Measurements from ENCODE around the gene RERE.
"Not testable (repeated sequence)": the region's sequence is repeated elsewhere in the genome, so short reads cannot be mapped to it uniquely, and the experiment has no call there.

RERE gene

GRCh38 chr1:8597455-8597854, 220.0 kb downstream of the RERE start:
- no peaks in the 10 kb centered on the region for H3K36me3 ChIP-seq (ENCODE audit: control insufficient read depth, insufficient read depth, low read length)
- no peak overlapping the region for H3K4me3 ChIP-seq (ENCODE audit: low read depth, low read length)
- H3K9ac ChIP-seq (ENCODE audit: low read depth, low read length) = no peak overlapping the region
- H3K4me1 ChIP-seq (ENCODE audit: control insufficient read depth, insufficient read depth, low read length) = no peaks in the 10 kb centered on the region
- no peaks in the 10 kb centered on the region for H3K27me3 ChIP-seq (ENCODE audit: control insufficient read depth, insufficient read depth, low read length)
- H3K9me3 ChIP-seq (ENCODE audit: control insufficient read depth, insufficient read depth, low read length) = no peaks in the 10 kb centered on the region

GRCh38 chr1:8595941-8596340, 221.5 kb downstream of the RERE start:
- Histone ChIP-seq H3K36me3 (ENCODE audit: control insufficient read depth, insufficient read depth, low read length) (no peaks in the 10 kb centered on the region), H3K9me3 (ENCODE audit: control insufficient read depth, insufficient read depth, low read length) (no peaks in the 10 kb centered on the region), H3K4me3 (ENCODE audit: low read depth, low read length) (no peak overlapping the region), H3K27me3 (ENCODE audit: control insufficient read depth, insufficient read depth, low read length) (no peaks in the 10 kb centered on the region), H3K4me1 (ENCODE audit: control insufficient read depth, insufficient read depth, low read length) (no peaks in the 10 kb centered on the region), H3K9ac (ENCODE audit: low read depth, low read length) (no peak overlapping the region)

GRCh38 chr1:8595332-8595731, 222.1 kb downstream of the RERE start:
- H3K9me3 ChIP-seq (ENCODE audit: control insufficient read depth, insufficient read depth, low read length) = no peaks in the 10 kb centered on the region
- H3K36me3 ChIP-seq (ENCODE audit: control insufficient read depth, insufficient read depth, low read length) = no peaks in the 10 kb centered on the region
- no peaks in the 10 kb centered on the region for H3K27me3 ChIP-seq (ENCODE audit: control insufficient read depth, insufficient read depth, low read length)
- no peak overlapping the region for H3K9ac ChIP-seq (ENCODE audit: low read depth, low read length)
- H3K4me3 ChIP-seq (ENCODE audit: low read depth, low read length) = no peak overlapping the region
- H3K4me1 ChIP-seq (ENCODE audit: control insufficient read depth, insufficient read depth, low read length) = no peaks in the 10 kb centered on the region

GRCh38 chr1:8593292-8593691, 224.1 kb downstream of the RERE start:
- not testable (repeated sequence) for H3K9me3 ChIP-seq (ENCODE audit: control insufficient read depth, insufficient read depth, low read length); H3K4me3 ChIP-seq (ENCODE audit: low read depth, low read length); H3K4me1 ChIP-seq (ENCODE audit: control insufficient read depth, insufficient read depth, low read length); H3K27me3 ChIP-seq (ENCODE audit: control insufficient read depth, insufficient read depth, low read length); H3K36me3 ChIP-seq (ENCODE audit: control insufficient read depth, insufficient read depth, low read length); H3K9ac ChIP-seq (ENCODE audit: low read depth, low read length)

- Histone ChIP-seq H3K36me3 (ENCODE audit: control insufficient read depth, insufficient read depth, low read length) (no peaks in the 10 kb centered on the region), H3K4me1 (ENCODE audit: control insufficient read depth, insufficient read depth, low read length) (no peaks in the 10 kb centered on the region), H3K4me3 (ENCODE audit: low read depth, low read length) (no peak overlapping the region), H3K9ac (ENCODE audit: low read depth, low read length) (no peak overlapping the region), H3K9me3 (ENCODE audit: control insufficient read depth, insufficient read depth, low read length) (no peaks in the 10 kb centered on the region), H3K27me3 (ENCODE audit: control insufficient read depth, insufficient read depth, low read length) (no peaks in the 10 kb centered on the region)
Observed at GRCh38 chr1:8591569-8591968, 225.9 kb downstream of the RERE start.

GRCh38 chr1:8590721-8591351, 226.6 kb downstream of the RERE start:
- no peaks in the 10 kb centered on the region for H3K27me3 ChIP-seq (ENCODE audit: control insufficient read depth, insufficient read depth, low read length)
- H3K9ac ChIP-seq (ENCODE audit: low read depth, low read length) = no peak overlapping the region
- H3K9me3 ChIP-seq (ENCODE audit: control insufficient read depth, insufficient read depth, low read length) = no peaks in the 10 kb centered on the region
- H3K4me1 ChIP-seq (ENCODE audit: control insufficient read depth, insufficient read depth, low read length) = no peaks in the 10 kb centered on the region
- H3K36me3 ChIP-seq (ENCODE audit: control insufficient read depth, insufficient read depth, low read length) = no peaks in the 10 kb centered on the region
- H3K4me3 ChIP-seq (ENCODE audit: low read depth, low read length) = no peak overlapping the region

- Histone ChIP-seq H3K4me3 (ENCODE audit: low read depth, low read length) (no peak overlapping the region), H3K4me1 (ENCODE audit: control insufficient read depth, insufficient read depth, low read length) (no peaks in the 10 kb centered on the region), H3K9me3 (ENCODE audit: control insufficient read depth, insufficient read depth, low read length) (no peaks in the 10 kb centered on the region), H3K36me3 (ENCODE audit: control insufficient read depth, insufficient read depth, low read length) (no peaks in the 10 kb centered on the region), H3K27me3 (ENCODE audit: control insufficient read depth, insufficient read depth, low read length) (no peaks in the 10 kb centered on the region), H3K9ac (ENCODE audit: low read depth, low read length) (no peak overlapping the region)
Observed at GRCh38 chr1:8589571-8589970, 227.9 kb downstream of the RERE start.

- H3K27me3 ChIP-seq (ENCODE audit: control insufficient read depth, insufficient read depth, low read length) = no peaks in the 10 kb centered on the region
- no peaks in the 10 kb centered on the region for H3K9me3 ChIP-seq (ENCODE audit: control insufficient read depth, insufficient read depth, low read length)
- H3K4me1 ChIP-seq (ENCODE audit: control insufficient read depth, insufficient read depth, low read length) = no peaks in the 10 kb centered on the region
- H3K36me3 ChIP-seq (ENCODE audit: control insufficient read depth, insufficient read depth, low read length) = no peaks in the 10 kb centered on the region
- H3K4me3 ChIP-seq (ENCODE audit: low read depth, low read length) = no peak overlapping the region
- no peak overlapping the region for H3K9ac ChIP-seq (ENCODE audit: low read depth, low read length)
Observed at GRCh38 chr1:8587784-8588183, 229.7 kb downstream of the RERE start.

- H3K4me3 ChIP-seq (ENCODE audit: low read depth, low read length) = no peak overlapping the region
- no peak overlapping the region for H3K9ac ChIP-seq (ENCODE audit: low read depth, low read length)
- H3K36me3 ChIP-seq (ENCODE audit: control insufficient read depth, insufficient read depth, low read length) = no peaks in the 10 kb centered on the region
- no peaks in the 10 kb centered on the region for H3K9me3 ChIP-seq (ENCODE audit: control insufficient read depth, insufficient read depth, low read length)
- no peaks in the 10 kb centered on the region for H3K27me3 ChIP-seq (ENCODE audit: control insufficient read depth, insufficient read depth, low read length)
- no peaks in the 10 kb centered on the region for H3K4me1 ChIP-seq (ENCODE audit: control insufficient read depth, insufficient read depth, low read length)
Observed at GRCh38 chr1:8586438-8586837, 231.0 kb downstream of the RERE start.

- H3K9me3 ChIP-seq (ENCODE audit: control insufficient read depth, insufficient read depth, low read length) = no peaks in the 10 kb centered on the region
- H3K4me3 ChIP-seq (ENCODE audit: low read depth, low read length) = no peak overlapping the region
- H3K9ac ChIP-seq (ENCODE audit: low read depth, low read length) = no peak overlapping the region
- no peaks in the 10 kb centered on the region for H3K4me1 ChIP-seq (ENCODE audit: control insufficient read depth, insufficient read depth, low read length)
- no peaks in the 10 kb centered on the region for H3K36me3 ChIP-seq (ENCODE audit: control insufficient read depth, insufficient read depth, low read length)
- H3K27me3 ChIP-seq (ENCODE audit: control insufficient read depth, insufficient read depth, low read length) = no peaks in the 10 kb centered on the region
Observed at GRCh38 chr1:8584316-8584715, 233.1 kb downstream of the RERE start.

- H3K4me1 ChIP-seq (ENCODE audit: control insufficient read depth, insufficient read depth, low read length) = no peaks in the 10 kb centered on the region
- no peaks in the 10 kb centered on the region for H3K27me3 ChIP-seq (ENCODE audit: control insufficient read depth, insufficient read depth, low read length)
- no peaks in the 10 kb centered on the region for H3K9me3 ChIP-seq (ENCODE audit: control insufficient read depth, insufficient read depth, low read length)
- H3K4me3 ChIP-seq (ENCODE audit: low read depth, low read length) = no peak overlapping the region
- H3K36me3 ChIP-seq (ENCODE audit: control insufficient read depth, insufficient read depth, low read length) = no peaks in the 10 kb centered on the region
- H3K9ac ChIP-seq (ENCODE audit: low read depth, low read length) = no peak overlapping the region
Observed at GRCh38 chr1:8583031-8583430, 234.4 kb downstream of the RERE start.

- Histone ChIP-seq H3K4me3 (ENCODE audit: low read depth, low read length) (no peak overlapping the region), H3K4me1 (ENCODE audit: control insufficient read depth, insufficient read depth, low read length) (no peaks in the 10 kb centered on the region), H3K9me3 (ENCODE audit: control insufficient read depth, insufficient read depth, low read length) (no peaks in the 10 kb centered on the region), H3K36me3 (ENCODE audit: control insufficient read depth, insufficient read depth, low read length) (no peaks in the 10 kb centered on the region), H3K27me3 (ENCODE audit: control insufficient read depth, insufficient read depth, low read length) (no peaks in the 10 kb centered on the region), H3K9ac (ENCODE audit: low read depth, low read length) (no peak overlapping the region)
Observed at GRCh38 chr1:8580566-8580965, 236.9 kb downstream of the RERE start.
